Dermis microvascular lymphatic vessel endothelial cell (primary cell): ENCODE data around the gene SNIP1. TPM values are rescaled to one million over a fixed set of nuclear protein-coding genes. Genes with fewer than 3 reads are reported as not detected.
"Not testable (repeated sequence)": the region's sequence is repeated elsewhere in the genome, so short reads cannot be mapped to it uniquely, and the experiment has no call there.

Experiments
- DNase-seq, 2 donors: peaks; one replicate each; pipeline versions ENCODE4 v3.0.0 to v3.0.0-alpha.2; 2010; ENCODE audit warnings: low read depth in 2 of 2
- total RNA-seq: library from RNA; depleted of rRNA; stranded (reverse); fragments of >200 nt; gene quantifications from 2 replicates; pipeline ENCODE4 v1.2.1, GENCODE V29; 2014

Gene SNIP1
- total RNA-seq, 1 donor from 2014 or later: 10.1 TPM

DNA sequence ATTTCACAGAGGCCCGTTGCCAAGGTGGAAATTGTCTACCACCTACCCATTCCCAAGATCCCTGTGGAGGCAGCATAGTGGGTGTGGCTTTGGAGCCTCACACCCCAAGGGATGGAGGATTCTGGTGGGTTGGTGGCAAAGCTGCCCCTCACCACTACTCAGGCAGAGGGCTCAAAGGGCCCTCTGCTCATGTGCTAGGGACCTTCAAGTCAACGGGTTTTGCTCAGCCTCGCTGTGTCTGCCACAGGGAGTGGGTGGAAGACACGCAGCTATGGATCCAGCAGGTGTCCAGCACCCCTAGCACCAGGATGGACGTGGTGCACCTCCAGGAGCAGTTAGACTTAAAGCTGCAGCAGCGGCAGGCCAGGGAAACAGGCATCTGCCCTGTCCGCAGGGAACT is 5.0 kb upstream of the SNIP1 start:
- DNase-seq: no peak

DNA sequence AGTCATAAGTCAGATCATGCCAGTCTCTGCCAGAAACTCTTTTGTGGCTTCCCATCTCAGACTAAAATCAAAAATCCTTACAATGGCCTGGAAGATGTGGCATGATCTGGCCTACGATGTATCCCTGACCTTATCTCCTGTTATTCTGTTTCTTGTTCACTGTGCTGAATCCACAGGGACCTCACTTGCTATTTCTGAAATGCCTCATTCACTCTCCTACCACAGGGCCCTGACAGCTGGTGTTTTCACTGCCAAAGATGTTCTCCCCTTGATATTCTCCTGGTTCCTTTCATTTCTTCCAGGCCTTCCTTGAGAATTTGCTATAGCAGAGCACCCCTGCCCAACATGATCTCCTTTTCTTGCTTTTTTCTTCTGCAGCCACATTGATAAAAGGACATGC is 4.3 kb upstream of the SNIP1 start:
- DNase-seq: no peak

DNA sequence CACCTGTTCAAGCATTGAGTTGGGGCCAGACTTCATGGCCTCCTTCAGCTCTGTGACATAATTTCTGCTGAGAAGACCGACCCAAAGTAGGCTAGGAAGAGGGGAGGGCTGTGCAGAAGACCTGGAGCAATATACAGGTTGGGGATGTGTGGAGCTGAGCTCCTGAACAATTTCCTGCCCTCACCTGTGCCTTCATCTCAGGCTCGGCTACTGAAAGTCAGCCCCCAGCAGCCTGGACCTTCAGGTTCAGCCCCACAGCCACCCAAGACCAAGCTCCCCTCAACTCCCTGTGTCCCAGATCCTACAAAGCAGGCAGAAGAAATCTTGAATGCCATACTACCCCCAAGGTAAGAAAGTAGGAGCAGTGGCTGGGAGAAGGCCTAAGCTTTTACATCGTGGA is 3.3 kb upstream of the SNIP1 start:
- DNase-seq: no peak

DNA sequence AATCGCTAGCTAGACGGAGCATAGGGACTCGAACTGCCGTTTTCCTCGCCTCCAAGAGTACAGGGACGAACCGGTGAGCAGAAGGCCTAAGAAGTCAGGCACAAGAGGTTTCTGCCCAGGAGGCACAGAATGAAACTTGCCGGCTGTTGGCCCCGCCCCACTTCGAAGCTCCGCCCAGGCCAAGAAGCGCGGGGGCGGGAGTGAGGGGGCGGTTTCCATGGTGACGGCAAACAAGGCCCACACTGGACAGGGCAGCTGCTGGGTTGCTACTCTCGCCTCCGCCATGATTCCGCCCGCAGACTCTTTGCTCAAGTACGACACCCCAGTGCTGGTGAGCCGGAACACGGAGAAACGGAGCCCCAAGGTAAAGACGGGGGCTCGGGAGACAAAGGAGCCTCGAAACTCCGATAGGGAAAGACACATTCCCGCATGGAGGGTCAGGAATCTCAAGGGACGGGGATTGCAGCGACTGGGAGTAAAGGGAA is 2.7 kb upstream of the SNIP1 start, which contains the start of gene DNALI1:
DNALI1 (plus strand) TSS at position 229 of the 485 bp plus-strand sequence; CDS start at position 284, 55 bp downstream.
- DNase-seq: peak; percentile 67 to 89

DNA sequence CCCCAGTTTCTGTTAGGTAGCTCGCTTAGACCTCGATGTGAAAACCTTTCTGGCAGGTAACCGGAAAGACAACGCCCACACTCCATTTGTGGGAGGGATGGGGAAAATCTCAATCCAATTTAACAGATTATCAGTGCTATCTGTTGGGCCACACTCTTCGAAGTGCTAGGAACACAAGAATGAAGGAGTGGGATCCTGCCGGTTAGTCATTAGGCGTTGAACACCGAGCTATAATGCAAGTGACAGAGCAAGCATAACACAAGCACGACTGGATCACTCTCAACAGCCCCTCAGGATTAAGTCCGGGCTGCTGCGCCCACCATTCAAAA is 531 bp downstream of the SNIP1 start:
- peak in 1 of 2 donors; percentile 19 for DNase-seq

DNA sequence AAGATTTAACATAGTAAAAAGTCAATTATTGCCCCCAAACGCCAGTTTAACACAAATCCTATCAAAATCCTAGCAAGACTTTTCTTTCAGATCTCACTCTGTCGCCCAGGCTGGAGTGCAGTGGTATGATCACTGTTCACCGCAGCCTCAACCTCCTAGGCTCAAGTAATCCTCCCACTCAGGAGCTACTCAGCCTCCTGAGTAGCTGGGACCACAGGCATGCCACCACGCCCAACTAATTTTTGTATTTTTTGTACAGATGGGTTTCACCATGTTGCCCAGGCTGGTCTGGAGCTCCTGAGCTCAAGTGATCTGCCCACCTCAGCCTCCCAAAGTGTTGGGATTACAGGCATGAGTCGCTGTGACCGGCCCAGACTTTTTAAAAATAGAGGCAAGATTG is 4.8 kb downstream of the SNIP1 start:
- DNase-seq: no peak

DNA sequence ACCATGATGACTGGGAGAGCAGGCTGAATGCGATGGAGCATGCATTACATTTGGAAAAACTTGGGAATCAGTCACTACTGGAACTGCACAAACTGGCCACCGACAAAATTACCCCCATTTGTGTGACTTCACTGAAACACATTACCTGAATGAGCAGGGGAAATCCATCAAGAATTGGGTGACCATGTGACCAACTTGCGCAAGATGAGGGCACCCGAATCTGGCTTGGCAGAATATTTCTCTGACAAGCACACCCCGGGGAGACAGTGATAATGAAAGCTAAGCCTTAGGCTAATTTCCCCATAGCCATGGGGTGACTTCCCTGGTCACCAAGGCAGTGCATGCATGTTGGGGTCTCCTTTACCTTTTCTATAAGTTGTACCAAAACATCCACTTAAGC is 9.1 kb downstream of the SNIP1 start:
- no peak for DNase-seq

DNA sequence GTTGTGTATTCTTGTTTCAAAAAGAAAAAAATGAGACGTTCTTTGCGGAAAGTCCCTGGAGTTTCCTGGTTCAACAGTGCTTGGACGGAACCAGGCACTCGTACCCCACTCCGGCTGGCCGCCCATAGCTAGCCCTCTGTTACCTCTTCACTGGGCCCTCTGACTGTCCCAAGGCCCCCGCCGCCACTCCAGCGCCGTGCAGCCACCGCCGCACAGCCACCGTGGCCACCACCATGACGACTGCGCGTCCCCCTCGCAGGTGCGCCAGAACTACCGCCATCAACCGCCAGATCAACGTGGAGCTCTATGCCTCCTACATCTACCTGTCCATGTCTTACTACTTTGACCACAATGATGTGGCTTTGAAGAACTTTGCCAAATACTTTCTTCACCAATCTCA is 9.6 kb downstream of the SNIP1 start:
- DNase-seq: no peak

DNA sequence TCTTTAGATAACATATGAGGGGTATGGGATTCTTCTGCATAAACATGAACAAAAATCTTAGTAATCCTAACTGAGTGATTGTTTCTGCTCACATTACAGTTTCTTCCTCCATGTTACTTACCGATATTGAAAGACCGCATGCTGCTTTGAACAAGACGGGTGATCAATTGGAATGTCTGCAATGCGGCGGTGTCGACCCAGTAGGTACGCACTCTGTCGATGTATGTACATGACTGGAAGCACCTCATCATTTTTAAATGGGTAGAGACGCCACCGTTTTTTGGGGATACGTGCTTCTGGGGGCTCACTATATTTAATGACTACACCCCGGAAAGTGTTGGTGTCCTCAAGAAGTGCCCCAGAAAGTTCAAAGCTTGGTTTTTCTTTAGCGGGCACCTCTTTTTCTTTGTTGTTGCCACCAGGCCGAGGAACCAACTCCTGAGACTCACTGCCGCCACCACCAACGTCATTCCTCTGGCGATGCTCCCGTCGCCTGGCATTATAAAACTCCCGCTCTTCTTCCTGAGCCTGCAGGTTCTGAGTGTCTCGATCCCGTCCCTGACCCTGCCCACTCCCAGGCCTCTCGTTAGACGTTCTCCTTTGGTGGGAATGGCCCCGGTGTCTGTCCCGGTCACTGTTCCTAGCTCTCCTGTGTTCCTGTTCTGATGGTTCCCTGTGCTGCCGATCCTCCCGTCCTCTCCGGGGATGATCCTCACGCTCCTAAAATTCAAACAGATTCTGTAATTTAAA is 13.9 kb downstream of the SNIP1 start:
- DNase-seq: no peak

DNA sequence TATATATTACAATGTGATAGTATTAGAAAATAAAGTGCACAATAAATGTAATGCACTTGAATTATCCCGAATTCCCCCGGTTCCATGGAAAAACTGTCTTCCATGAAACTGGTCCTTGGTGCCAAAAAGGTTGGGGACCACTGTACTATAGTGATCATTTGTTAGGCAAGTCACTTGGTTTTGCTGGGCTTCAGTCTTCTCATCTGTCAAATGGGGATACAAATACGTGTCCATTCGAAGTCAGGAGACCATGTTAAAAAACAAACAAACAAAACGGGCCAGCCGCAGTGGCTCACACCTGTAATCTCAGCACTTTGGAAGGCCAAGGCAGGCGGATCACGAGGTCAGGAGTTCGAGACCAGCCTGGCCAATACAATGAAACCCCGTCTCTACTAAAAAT is 14.9 kb downstream of the SNIP1 start:
- not testable (repeated sequence) for DNase-seq

DNA sequence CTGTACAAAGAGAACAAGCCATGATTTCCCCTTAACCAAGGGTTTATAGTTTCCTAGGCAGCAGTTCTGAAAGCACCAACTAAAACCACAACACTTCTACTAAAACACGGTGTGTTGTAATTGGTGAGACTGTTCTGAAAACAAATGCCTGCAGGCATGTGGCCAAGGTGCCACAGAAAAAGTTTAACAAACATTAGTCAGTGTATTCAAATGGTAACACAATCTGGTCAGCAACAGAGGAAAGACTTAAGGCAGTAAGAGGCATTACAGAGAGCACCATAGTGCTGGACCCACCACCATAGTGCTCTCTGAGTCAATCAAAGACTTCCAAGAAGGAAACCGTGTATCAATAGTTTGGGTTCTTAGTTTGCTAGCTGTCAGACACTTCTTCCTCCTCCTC is 16.7 kb downstream of the SNIP1 start:
- DNase-seq: peak in 1 of 2 donors; percentile 24

DNA sequence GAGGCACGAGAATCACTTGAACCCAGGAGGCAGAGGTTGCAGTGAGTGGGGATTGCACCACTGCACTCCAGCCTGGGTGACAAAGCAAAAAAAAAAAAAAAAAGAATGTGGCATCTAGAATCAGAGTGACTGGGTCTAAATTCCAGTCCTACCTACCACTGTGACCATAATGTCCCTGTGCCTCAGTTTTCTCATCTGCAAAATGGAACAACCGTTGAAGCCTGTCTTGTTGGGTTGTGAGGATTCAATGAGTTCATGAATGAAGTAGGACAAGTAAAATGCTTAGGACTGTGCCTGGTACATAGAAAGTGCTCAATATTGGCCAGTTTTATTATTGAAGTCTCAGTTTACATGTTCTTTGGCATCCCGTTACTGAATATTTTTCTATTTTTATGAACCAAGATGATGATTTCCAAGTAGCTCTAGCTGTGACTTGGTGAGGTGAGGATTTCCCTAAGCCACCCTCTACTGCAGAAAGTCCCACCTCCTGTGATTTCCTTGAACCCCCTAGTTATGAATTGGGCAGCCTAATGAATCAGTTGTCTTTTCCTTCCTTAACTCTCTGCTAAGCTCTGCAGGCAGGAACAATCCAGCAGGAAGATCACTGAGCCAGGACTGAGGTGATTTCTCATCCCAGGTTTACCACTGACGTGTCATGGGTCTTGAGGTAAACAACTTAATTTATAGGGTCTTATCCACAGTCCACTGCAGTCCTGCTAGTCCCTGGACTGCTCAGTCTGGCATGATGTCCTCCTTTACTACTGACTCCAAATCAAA is 20.6 kb downstream of the SNIP1 start:
- peak in 1 of 2 donors; percentile 7 for DNase-seq

DNA sequence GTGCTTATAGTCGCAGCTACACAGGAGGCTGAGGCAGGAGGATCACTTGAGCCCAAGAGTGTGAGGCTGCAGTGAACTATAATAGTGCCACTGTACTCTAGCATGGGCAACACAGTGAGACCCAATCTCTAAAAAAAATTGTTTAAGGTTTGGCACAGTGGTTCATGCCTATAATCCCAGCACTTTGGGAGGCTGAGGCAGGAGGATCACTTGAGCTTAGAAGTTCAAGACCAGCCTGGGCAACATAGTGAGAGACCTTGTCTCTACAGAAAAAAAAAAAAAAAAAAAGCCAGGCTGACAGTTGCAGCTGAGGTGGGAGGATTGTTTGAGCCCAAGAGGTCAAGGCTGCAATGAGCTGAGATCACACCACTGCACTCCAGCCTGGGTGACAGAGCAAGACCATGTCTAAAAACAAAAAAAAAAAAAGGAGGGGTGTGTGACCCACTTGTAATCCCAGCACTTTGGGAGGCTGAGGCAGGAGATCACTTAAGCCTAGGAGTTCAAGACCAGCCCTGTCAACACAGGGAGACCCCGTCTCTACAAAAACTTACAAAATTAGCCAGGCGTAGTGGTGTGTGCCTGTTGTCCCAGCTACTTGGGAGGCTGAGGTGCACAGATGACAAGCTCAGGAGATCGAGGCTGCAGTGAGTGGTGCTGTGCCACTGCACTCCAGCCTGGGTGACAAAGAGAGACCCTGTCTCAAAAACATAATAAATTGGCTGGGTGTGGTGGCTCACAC is 21.5 kb downstream of the SNIP1 start:
- DNase-seq: not testable (repeated sequence)

DNA sequence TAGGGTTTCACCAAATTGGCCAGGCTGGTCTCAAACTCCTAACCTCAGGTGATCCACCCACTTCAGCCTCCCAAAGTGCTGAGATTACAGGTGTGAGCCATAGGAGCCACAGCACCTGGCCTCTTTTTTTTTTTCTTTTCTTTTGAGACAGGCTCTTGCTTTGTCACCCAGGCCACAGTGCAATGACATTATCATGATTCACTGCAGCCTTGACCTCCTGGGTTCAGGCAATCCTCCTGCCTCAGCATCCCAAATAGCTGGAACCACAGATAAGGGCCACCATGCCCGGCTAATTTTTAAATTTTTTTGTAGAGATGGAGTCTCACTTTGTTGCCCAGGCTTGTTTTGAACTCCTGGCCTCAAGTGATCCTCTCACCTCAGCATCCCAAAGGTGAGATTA is 24.2 kb downstream of the SNIP1 start:
- not testable (repeated sequence) for DNase-seq

DNA sequence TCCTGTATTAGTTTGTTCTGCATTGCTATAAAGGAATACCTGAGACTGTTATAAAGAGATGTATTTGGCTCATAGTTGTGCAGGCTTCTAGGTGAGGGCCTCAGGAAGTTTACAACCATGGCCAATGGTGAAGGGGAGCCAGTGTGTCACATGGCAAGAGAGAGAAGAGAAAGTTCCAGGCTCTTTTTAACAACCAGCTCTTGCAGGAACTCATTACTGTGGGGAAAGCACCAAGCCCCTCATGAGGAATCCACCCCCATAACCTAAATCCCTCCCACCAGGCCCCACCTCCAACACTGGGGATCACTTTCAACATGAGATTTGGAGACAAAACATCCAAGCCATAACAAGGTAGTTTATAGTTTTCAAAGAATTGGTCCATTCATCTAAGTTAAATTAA is 34.5 kb downstream of the SNIP1 start:
- no peak for DNase-seq

DNA sequence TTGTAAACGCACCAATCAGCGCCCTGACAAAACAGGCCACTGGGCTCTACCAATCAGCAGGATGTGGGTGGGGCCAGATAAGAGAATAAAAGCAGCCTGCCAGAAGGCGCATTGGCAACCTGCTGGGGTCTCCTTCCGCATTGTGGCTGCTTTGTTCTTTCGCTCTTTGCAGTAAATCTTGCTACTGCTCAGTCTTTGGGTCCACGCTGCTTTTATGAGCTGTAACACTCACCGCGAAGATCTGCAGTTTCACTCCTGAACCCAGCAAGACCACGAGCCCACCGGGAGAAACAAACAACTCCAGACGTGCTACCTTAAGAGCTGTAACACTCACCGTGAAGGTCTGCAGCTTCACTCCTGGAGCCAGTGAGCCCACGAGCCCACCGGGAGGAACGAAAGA is 35.2 kb downstream of the SNIP1 start:
- DNase-seq: not testable (repeated sequence)

DNA sequence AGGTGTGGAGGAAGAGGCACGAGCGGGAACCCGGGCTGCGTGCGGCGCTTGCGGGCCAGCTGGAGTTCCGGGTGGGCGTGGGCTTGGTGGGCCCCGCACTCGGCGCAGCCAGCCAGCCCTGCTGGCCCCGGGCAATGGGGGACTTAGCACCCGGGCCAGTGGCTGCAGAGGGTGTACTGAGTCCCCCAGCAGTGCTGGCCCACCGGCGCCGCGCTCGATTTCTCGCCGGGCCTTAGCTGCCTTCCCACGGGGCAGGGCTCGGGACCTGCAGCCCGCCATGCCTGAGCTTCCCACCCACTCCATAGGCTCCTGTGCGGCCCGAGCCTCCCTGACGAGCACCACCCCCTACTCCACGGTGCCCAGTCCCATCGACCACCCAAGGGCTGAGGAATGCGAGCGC is 35.9 kb downstream of the SNIP1 start:
- not testable (repeated sequence) for DNase-seq

DNA sequence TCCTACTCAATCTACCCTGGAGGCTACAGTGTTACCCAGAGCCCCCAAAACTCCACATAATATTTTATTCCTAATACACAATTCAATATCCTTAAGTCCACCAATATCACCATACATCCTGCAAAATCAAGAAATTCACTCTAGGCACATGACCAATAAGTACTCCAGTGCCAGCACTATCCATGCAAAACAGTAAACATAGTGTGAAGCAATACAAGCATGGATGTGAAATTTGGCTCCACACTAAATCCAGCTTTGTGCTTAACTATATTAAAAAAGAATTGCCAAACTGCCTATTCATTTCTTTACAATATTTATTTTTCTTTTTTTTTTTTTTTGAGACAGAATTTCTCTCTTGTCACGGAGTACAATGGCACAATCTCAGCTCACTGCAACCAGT is 36.5 kb downstream of the SNIP1 start:
- no peak for DNase-seq

DNA sequence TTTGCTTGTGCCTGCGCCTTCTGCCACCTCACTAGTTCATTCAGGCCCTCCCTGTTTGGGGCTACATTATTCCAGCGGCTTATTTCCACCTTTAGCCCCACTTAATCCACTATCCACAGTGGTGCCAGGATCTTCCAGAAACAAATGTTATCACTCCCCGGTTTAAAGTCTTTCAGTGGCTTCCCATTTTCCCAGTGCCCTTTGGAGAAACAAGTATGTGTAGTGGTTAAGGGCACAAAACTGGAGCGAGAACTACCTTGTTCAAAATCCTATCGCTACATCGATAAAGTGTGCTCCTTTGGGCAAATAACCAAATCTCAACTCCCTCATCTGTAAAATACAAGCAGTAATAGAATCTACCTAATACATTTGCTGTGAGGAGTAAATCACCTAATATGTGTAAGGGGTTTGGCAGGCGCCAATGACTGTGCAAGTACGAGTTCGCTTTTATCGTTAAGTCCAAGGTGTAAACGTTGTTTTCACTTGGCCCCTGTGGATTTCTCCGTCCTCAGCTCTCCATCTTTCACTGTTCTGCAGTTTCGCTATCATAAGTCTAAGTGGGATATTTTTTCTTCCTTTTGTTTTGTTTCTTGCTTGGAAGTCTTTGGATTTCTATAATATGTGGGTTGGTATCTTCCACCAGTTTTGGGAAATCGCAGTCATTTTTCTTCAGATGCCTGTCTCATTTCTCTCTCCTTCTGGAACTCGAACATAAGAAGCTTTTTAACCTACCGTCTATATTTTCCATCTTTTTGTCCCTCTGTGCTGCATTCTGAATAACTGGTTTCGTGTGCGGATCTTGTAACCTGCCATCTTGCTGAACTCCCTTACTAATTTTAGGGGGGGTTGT is 38.7 kb downstream of the SNIP1 start:
- no peak for DNase-seq

DNA sequence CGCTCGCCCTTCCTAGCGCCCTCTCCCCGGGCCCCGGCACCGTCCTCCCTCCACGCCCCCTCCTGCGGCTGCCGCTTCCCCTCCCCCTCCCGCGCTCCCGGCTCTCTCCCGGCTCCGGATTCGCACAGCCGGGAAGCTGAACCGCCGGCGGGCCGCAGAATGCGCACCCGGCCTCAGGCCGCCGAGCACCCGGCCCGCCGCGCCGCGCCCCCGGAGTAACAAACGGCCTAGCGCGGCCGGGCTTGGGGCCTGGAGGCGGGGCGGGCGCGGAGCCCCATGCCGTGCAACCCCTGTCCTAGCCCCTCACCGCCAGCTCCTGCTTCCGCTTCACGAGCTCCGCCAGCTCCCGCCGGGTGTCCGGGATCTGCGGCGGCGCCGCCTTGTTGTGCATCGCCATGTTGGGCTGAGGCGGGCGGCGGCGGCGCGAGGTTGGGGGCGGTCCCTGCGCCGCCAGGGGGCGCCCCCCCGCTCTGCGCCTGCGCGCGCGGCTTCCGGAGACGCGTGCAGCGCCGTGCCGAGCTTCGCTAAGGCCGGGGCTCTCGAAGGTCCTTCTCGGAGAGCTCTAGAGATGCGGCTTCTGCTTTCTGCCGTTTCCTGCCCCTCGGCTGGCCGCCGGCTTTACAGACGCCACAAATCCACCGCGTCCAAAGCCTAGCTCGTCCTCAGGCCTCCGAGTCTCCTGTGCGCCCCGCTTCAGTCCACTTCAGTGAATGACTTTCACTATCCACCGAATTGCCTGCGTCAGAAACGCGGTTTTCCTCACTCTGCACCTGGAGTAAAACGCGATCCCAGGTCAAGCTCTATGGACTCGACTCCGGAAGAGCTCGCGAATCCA is 39.5 kb downstream of the SNIP1 start, which contains the start of gene MEAF6:
MEAF6 (minus strand) TSS at position 417 of the 835 bp plus-strand sequence; CDS start at position 397, 20 bp downstream.
- DNase-seq: peak; percentile 62 to 82
